COLO668 (cell line): ENCODE data around the gene HDAC8.
"Not testable (repeated sequence)": the region's sequence is repeated elsewhere in the genome, so short reads cannot be mapped to it uniquely, and the experiment has no call there.

Source experiments
- DNase-seq: peaks from one replicate; lab custom pipeline; 2025; ENCODE audit not compliant: unreplicated experiment; lab: John Stamatoyannopoulos, UW

The HDAC8 gene

DNA sequence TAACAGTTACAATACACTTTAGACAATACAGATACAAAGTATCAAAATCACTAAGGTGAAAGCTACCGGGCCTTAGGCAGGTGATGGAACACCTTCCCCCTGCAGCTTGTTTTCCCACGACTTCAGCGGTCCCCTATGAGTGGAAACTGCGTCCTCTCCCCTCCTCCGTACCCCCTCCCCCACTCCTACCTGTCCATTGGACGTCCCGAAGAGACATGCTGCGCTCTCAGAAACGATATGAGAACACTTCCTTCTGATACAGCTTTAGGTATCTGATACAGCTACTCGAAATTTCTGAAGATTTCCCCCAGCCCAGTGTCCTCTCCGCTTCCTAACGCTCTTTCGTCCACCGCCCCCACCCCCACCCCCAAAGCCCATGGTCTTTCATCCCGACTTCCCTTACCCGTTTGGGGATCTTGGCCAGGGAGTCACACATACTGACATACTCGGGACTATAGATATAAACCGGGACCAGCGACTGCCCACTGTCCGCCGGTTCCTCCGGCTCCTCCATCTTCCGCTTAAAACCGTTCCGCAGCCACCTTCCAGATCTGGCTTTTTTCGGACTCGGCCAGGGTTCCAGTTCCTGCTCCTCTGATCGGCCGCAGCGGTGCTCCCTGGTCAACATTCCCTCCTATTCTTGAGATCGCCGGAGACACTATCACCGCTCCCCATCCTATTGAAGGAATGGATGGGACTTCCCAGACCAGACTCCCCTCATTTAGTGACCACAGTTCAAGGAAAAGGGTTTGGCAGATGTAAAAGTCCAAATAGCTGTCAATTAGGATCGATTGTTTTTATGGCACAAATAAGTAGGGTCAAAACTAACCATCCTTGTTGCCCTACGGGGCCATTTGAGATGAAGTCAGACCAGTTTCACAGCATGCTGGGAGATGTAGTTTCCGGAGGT is at the start of gene HDAC8:
TSS of gene HDAC8 (minus strand) at position 596 of the 910 bp plus-strand sequence. CDS start at position 514, 82 bp downstream.
- peak; percentile 75 for DNase-seq

DNA sequence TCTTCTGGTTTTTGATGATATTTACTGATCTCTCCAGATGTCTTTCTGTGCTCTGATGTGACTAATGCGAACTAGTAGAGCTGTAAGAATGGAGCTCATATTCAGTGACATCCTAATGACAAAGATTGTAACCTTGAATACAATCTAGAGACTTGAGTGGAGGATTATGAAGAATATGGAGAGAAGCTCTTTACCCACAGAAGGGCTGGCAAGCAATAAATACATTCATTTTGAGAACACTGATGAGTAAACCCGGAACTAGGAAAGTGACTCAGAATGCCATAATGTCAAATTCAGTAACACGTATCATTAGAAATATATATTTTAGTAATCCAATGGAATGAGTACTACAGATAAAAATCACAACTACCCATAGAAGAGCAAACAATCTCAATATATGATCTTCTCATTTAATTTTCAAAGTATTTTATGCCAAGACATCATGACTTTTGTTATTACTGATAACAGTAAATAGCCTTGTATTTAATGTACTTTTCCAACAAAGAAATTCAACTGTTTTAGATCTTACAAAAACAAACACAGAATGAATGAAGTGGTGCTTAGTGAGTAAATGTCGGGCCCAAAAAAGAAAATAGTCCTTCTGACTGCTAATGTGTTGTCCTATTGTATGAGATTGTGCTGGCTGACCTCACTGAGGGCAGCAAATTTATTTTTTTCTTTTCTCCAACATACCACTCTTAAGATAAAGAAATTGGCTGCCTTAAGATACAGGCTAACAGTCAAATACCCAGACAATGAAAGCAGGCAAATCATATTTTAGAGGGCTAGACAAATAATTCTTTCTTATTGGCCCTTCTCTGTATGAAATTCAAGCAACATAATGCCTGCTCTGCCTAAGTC is 49.2 kb upstream of the HDAC8 start:
- no peak for DNase-seq

DNA sequence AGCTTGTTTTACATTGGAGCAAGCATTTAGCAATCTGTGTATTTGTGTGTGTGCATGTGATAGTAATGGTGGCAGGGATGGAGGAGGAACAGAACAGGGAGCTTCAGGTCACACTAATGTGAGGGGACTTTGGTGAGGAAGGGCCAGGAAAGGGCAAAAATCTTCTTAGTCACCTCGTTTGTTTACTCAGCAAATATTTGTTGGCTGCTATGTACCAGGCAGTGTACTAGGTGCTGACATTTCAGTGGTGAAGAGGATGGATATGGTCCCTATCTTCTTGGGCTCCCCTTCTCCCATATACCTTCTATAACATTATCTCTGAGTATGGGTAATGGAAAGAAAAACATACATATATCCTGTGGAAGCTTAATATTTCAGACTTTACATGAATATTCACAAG is 48.5 kb upstream of the HDAC8 start:
- no peak for DNase-seq

DNA sequence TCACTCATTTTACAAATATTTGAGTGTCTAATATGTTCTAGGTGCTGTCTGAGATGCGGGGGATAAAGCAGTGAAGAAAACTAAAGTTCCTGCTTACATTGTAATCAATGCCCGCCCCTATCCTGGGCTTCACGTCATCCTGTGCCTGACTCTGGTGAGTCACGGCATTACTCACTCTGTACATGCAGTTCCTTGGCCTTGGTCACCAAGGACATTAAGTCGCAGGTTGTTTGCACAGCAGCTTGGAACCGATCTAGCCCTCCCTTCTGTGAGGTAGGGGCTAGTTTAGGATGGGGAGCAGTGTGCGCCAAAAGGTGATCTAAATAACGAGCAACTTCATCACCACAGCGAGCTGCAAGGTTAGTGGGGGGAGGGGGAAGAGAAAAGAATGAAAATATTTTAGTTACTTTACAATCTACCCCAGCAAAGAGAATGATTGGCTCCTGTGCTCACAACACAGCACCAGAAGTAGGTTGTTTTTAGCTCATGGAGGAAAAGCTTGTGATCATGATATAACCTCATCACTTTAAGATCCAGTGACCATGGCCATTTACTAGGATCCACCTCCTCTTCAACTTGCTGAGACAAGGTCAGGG is 48.0 kb upstream of the HDAC8 start:
- DNase-seq = no peak

DNA sequence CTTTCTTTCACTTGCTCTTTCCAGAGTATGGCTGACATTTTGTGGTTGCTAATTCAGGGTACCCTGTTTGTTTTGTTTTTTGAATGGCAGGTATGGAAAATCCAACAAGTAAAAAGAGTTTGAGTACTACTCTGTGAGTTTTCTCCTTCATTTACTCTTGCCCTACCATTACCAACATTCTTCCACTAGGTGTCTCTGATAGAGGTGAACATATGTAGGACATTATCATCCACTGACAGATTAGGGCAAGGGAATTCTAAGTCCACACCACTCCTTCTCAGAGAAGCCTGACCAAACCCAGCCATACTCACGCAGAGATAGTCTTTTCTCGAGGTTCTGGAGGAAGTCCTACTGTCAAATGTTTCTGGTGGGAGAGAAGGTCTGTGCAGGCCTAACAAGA is 36.7 kb upstream of the HDAC8 start:
- no peak for DNase-seq

DNA sequence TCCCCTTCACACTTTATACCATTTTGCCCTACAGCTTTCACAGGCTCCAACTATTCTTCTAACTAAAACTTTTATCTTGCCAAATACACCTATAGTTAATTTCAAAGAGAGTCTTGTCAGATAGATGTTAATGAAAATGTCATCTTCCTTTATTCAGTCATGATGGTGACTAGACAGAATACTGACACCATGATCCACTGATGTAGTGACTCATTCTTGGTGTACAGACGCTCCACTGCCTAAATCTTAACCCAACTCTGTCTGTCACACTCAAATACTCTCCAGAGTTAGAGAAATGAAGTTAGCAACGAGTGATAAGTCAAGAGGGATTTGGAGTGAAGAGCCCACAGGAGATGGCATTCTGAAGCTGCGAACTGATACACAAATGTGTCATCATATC is 32.1 kb upstream of the HDAC8 start:
- DNase-seq = no peak

DNA sequence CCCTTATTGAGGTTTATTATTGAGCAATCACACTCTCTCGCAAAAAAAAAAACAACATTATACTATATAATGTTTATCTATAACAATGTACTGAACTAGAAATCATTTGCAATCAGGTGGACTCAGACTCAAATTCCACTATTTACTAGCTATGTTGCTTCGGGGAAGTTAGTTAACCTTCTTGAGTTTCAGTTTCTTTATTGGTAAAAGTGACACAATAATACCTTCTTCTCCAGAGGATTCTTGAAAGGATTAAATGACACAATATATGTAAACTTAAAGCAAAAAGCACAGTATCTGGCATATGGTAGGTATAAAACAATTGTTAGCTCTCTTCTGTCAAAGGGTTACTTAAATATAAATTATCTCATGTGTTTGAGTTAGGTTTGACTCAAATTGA is 31.5 kb upstream of the HDAC8 start:
- no peak for DNase-seq

DNA sequence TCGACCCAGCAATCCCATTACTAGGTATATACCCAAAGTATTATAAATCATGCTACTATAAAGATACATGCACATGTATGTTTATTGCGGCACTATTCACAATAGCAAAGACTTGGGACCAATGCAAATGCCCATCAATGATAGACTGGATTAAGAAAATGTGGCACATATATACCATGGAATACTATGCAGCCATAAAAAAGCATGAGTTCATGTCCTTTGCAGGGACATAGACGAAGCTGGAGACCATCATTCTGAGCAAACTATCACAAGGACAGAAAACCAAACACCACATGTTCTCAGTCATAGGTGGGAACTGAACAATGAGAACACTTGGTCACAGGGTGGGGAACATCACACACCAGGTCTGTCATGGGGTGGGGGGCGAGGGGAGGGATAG is 18.4 kb upstream of the HDAC8 start:
- not testable (repeated sequence) for DNase-seq

DNA sequence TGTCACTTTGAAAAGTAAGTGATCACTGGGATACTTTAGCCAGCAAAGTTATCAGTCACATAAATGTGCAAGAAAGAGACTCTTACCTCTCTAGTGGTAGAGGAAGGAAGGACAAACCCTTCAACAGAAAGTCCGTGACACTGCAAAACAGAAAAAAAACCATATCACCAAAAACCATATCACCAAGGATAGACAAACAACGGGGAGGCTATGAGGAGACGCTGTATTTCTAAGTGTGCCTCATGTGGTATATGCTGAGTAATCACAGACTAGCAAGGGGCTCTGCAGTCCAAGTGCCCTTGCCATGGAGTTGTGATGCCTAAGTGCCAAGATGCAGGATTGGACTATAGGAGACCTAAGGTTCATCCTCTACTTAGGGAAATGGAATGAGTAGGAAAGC is 11.5 kb upstream of the HDAC8 start:
- DNase-seq = no peak

DNA sequence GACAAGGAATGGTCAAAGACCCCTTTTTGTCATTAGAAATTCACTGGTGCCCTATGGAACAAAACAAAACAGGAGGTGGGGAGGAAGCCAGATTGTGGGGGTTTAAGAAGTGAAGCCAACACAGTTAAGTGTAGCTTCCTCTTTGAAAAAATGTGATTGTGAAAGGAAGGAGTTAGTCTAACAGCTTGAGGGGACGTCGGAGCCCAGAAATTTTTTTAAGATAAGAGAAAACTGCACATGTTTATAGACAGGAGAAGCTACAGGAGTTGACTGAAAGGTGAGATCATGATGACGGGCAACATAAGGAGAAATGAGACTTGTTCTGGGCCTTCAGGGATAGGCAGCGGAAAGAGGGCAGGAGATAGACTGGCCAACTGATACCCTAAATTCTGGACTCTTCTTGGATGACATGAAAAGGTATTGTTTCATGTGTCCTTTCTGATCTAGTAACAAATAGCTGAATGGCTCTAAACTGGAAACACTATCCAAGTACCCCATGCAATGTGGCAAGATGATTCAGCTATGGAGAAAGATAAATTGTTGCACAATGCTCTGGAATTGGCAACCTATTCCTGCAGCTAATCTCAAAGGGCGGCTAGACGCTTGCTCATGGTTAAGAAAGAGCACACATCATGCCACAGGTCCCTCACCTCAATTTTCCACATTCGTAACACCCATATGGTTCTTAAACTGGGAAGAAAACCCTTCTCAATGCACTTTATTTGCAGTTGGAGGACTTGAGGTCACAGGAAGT is 3.7 kb upstream of the HDAC8 start:
- no peak for DNase-seq

DNA sequence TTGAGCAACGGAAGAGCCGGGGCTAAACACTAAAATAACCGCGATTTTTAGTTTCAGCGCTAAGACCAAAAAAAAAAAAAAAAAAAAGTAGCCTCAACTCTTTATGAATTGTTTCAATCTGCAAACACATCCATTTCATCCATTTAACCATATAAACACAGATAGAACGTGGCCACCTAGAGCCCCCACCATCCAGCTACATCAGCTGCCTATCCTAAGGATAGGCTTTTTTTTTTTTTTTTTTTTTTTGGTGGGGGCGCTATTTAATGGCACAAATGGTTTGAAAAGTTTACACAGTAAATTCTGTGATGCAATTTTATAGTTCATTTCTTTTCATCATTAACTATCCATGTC is 492 bp upstream of the HDAC8 start:
- no peak for DNase-seq

DNA sequence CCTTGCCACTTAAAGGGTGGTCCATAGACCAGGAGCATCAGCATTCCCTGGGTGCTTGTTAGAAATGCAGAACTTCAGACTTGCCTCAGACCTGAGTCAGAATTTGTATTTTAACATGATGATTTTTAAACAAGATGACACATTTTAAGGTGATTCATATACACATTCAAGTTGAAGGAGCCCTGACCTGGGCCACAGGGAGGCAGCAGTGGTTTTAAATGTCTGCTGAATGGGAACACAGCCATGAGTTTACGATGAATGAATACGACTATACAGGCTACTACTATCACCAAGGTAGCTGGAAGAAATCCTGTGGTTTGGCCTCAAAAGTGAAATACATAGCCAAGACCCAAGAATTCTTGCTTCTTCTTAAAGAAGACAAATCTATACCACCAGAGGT is 2.9 kb downstream of the HDAC8 start:
- no peak for DNase-seq

DNA sequence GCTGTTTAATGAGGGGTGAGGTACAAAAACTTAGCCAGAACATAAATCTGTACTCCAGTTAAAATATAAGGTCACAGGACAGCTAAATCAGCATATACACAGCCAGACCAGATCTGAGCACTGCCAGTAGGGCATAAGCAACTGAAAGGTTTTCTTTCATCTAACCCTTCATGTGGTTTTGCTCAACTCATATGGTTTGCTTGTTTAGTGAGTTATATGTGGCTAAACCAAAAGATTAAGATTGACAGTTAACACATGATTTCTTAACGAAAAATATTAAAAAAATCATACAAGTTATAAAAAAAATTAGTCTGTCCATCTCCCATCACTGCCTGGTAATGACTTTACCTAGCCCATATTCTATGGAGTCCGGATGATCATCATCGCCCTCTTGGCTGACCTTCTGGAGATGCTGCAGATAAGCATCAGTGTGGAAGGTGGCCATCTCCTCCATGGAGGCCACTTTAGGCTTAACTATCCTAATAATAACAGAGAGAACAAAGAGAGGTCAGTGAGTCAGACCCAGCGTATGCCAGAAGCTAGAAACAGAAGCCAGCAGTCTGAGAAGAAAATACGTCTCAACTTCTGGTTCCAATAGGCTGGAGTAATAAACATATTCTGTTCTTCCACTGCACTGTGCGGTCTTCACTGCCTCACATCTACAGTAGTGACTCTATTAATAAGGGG is 4.1 kb downstream of the HDAC8 start:
- DNase-seq = no peak

DNA sequence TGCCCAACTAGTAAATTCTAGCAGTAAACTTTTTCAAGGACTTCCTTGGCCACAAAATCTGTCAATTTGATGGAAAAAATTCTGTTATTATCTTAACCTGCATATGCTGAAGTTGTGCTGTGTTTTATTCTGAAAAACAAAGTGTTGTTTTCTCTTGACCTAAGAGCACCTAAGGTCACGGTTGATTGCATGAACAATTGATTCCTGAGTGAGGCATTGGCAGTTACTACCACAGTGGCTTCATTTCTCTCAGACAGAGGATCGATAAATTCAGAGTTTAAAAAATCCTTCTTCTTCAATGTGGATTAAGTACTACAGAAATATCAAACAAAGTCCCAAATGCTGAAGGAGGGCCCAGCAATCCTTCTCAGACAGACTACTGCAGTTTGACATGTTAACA is 6.2 kb downstream of the HDAC8 start:
- DNase-seq = no peak

DNA sequence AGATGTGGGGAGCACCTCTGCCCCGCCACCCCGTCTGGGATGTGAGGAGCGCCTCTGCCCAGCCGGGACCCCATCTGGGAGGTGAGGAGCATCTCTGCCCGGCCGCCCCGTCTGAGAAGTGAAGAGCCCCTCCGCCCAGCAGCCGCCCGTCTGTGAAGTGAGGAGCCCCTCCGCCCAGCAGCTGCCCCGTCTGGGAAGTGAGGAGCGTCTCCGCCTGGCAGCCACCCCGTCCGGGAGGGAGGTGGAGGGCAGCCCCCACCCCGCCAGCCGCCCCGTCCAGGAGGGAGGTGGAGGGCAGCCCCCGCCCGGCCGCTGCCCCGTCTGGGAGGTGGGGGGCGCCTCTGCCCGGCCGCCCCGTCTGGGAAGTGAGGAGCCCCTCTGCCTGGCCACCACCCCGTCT is 13.0 kb downstream of the HDAC8 start:
- not testable (repeated sequence) for DNase-seq

DNA sequence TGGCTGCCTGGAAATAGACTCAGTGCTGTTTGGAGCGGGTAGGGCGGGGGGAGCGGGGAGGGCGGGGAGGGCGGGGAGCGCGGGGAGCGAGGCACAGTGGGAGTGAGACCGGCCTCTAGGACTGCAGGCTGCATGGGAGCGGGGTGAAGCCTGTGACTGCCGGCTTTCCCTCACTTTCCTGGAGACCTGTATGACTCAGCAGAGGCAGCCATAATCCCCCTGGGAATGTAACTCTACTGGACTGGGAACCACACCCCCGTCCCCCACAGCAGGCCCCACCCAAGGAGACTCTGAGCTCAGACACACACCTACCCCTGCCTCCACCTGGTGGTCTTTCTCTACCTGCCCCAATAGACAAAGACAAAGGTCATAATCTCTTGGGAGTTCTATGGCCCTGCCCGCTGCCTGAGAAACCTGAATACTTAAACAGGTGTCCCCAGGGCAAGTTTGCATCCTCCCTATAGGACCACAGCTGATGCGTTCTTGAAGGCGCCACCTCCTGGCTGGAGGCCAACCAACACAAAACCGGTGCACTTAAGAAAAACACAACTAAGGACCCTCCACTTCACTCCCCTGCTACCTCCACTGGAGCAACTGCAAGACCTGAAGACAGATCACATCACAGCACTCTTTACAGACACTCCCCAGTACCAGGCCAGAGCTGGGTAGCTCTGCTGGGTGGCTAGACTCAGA is 18.0 kb downstream of the HDAC8 start:
- no peak for DNase-seq

DNA sequence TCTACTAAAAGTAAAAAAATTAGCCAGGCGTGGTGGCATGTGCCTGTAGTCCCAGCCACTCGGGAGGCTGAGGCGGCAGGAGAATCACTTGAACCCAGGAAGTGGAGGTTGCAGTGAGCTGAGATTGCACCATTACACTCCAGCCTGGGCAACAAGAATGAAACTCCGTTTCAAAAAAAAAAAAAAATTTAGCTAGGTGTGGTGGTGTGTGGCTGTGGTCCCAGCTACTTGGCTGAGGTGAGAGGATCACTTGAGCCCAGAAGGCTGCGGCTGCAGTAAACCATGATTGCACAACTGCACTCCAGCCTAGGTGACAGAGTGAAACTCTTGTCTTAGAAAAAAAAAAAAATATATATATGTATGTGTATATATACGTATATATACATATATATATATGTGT is 20.2 kb downstream of the HDAC8 start:
- not testable (repeated sequence) for DNase-seq

DNA sequence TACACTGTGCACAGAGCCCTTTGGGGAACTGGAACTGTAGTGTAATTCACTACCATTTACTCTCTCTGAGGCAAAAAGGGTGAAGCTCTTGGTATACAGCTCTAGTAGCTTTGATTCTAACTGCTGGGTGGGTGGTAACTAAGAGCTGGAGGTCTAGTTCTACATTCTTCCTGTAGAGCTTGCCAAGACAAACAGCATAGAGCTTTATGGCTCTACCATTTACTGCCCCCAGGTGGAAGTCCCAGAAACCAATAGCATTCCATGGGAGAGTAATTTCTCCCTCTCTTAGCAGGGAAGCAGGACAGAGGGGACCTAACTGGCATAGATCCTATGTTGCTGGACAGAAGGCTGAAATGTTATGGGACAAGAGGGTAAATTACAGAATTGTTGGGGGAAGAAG is 26.7 kb downstream of the HDAC8 start:
- no peak for DNase-seq

DNA sequence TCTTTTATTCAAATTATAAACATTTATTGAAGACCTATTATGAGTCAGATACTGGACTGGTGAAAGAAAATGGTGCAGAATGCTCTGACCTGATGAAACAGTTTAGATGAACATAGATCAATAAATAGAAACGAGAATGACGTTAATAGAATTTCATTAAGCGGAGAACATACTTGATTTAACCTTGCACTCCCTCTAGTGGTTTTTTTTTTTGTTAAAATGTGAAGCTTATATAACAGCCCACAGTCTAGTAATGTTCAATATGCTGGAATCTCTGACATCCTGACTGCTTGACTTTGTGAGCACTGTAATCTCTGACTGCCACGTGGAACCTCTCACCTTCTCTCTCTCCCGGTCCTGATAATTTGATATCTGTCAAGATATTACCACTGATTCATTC is 32.3 kb downstream of the HDAC8 start:
- no peak for DNase-seq

DNA sequence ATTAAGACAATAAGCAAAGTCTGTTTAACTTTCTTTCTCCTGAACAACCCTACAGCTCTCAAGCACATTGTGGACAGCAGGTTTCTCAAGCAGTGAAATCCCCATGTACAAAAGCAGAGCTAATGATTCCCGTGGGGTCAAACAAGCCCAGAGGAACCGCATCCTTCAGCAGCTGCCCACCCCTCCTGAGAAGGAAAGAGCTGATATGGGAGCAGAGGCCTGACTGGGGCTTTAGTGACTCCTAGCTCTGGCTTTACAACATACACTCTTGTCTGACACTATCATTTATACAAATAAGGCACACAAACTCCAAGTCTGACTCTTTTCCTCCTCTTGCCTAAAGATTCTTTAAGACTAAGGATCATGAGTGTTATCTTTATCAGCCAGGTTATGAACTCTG is 32.8 kb downstream of the HDAC8 start:
- no peak for DNase-seq
